ENCODE measurements around the gene ZFP57.

ZFP57 gene

DNA sequence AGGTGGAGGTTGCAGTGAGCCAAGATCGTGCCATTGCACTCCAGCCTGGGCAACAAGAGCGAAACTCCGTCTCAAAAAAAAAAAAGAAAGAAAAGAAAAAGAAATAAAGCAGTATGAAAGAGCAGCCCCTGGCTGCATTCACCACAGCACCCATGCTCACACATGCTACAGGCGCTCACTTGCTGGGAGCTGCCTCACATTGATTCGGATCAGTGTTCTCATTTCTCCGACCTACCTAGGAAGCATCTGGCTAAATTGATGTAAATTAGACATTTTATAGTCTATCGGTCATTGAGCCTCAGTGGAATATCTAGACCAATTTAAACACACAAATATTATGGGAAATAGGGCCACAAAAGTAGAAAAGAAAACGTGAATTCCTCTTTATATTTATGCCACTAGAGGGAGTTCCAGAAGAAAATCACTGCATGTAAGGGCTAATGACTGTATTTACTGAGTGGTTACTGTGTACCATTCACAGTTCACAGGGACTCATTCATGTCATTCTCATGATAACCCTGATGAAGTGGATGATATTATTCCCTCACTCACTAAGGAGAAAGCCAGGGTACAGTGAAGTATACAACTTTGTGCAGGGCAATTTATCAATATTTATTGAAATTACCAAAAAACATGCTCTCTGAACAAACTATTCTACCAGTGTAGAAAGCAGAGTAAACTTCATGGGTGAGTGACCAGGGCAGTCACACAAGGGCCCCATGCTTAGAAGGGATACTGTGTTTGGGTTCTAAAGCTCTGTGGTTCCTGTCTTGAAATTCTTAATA is 29.3 kb downstream of the ZFP57 start:
- DNase-seq, result no peak

DNA sequence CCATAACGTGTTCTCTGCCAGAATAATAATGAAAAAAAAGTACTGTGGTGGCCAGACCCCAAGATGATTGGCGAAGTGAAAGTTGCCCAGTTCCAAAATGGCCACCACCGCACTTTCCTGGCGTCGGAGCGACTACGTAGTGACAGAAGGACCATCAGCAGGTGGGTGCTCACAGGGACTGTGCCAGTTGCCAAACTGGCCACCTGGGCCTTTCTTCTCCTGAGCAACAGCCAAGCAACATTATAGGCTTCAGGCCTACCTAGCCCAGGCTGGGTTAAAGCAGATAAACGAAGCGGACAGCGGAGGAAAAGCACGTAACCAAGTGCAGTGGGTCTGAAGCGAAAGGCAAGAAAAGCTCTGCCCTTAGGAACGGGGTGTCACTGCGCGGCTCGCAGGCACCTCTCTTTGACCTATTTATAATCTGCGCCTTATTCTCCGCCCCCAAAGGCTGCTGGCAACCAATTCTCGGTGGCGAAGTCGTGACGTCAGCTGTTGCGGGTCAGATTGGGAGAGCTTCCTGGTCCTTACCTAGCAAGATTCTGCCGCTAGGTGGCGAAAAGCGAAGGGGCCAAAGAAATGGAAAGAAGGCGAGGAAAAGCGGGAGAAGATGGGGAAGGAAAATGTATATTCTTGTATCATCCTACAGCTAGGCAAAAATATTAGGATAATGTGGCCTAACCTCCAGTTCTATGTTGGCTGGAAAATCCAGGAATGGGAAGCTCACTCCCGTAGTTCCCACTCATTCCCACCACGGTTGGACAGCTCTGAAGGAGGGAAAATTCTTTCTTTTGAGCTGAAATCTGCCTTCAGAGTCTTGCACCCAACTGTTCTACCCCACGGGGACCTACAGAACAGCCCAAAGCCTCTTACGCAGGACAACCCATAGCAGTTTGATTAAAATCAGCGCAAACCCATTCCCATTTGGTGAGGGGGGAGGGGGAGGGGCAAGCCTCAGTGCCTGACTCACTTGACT is 31.0 kb downstream of the ZFP57 start:
- peak; percentile 99 for DNase-seq

DNA sequence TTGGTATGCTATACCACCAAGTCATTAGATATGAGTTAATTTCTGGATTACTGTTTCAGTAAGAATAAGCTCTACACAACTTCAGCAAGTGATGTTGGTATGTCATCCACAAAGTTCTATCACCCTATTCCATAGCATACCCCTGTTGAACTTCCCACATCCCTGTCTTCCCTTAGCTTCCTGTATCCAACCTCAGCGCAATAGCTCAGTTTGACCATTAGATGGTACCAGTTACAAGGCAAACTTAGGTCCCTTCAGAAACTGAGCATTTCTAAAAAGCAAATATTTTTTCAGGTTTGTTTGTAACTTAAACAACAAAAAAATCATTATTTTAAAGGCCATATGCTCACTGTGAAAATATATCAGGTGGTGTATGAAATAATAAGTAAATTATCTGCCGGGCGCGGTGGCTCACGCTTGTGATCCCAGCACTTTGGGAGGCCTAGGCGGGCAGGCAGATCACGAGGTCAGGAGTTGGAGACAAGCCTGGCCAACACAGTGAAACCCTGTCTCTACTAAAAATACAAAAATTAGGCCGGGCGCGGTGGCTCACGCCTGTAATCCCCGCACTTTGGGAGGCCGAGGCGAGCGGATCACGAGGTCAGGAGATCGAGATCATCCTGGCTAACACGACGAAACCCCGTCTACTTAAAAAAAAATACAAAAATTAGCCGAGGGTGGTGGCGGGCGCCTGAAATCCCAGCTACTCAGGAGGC is 32.9 kb downstream of the ZFP57 start:
- DNase-seq, result no peak

DNA sequence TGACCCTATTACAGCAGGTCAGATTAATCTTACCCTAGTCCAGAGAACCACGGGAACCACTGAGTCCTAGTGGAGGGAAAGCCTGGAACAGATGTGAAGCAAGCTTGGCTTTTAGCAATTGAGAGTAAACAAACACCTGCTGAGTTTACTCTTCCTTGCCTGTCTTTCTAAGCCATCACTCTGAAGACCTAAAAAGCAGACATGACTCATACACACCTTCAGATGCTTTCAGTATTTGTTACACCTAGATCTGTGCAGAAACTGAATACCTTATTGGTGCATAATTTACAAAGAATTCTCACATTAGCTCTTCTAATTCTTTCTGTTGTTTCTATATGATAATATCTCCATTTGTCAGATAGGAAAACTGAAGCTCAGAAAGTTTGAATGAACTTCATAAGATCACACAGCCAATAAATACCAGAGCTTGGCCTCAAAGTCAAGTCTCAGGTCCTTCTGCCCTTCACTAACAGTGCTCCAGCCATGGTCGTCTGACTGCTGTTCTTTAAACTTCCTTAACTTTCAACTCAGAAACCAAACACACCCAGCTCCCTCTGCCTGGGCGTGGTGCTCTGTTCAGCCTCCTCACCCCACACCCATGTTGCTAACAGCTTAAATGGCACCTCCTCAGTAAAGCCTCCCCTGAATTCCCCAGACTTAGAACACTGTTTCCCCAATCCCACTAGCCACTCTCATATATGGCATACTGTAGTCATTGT is 39.4 kb downstream of the ZFP57 start:
- peak; percentile 25 for DNase-seq

DNA sequence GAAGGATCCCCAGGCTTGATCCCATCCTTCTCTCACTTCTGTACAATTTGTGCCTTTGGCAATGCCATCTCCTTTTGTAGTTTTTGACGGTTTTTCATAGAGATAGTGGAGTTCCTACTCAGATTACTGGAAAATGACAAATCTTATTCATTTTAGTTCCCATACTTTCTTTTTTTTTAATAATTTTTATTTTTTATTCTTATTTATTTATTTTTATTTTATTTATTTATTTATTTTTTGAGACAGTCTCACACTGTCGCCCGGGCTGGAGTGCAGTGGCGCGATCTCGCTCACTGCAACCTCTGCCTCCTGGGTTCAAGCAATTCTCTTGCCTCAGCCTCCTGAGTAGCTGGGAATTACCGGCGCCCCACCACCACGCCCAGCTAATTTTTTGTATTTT is 43.7 kb downstream of the ZFP57 start:
- no peak for DNase-seq

DNA sequence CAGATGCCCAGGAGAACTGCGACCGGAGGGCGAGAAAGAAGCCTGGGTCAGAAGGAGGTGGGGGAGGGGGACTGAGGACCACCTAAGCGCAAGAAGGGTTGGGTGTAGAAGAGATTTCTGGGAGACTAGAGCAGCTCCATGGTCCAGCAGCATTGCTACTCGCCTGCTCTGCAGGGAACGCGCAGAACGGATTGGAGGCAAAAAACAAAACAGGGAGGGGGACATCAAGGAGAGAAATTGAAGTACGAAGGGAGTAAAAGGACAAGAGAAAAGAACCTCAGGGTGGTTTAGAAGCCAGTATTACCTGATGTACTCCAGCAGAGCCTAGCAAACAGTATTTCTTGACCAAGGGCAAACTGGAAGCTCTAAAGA is 47.4 kb downstream of the ZFP57 start:
- DNase-seq, result no peak

DNA sequence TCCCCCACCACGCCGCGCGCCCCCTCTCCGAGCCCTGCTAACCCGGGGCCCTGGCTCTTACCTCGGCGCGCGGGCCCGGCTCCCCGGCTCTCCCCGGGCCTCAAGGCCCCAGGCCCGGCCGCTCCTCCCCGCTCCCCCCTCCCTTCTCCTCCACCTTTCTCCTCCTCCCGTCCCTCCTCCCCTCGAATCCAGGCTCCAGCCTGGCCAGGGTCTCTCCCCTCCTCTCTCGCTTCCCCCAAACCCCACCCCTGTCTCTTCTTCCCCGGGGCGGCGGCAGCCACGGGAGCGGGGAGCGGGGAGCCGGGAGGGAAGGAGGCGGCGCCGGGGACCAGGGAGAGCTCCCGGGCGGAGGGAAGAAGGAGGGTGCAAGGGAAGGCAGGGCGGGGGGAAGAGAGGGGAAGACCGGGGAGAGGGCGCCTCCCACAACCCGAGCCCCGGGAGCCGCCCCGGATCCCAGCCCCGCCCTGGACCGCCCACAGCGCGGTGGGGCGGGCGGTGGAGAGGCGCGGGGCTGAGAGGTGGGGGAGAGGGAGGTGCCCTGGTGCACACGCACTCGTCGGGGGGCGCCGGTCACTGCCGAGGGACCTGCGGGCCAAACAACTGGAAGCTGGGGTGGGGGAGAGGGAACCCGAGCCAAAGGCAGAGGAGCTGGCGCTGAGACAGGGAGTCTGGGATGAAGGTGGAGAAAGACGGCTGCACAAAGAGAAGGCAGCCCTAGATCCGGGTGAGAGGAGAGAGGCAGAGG is 48.0 kb downstream of the ZFP57 start, which contains the start of gene GABBR1:
GABBR1 (minus strand) TSS at position 395 of the 745 bp plus-strand sequence. CDS start 798 bp downstream, outside the sequence.
- peak; percentile 85 for DNase-seq

DNA sequence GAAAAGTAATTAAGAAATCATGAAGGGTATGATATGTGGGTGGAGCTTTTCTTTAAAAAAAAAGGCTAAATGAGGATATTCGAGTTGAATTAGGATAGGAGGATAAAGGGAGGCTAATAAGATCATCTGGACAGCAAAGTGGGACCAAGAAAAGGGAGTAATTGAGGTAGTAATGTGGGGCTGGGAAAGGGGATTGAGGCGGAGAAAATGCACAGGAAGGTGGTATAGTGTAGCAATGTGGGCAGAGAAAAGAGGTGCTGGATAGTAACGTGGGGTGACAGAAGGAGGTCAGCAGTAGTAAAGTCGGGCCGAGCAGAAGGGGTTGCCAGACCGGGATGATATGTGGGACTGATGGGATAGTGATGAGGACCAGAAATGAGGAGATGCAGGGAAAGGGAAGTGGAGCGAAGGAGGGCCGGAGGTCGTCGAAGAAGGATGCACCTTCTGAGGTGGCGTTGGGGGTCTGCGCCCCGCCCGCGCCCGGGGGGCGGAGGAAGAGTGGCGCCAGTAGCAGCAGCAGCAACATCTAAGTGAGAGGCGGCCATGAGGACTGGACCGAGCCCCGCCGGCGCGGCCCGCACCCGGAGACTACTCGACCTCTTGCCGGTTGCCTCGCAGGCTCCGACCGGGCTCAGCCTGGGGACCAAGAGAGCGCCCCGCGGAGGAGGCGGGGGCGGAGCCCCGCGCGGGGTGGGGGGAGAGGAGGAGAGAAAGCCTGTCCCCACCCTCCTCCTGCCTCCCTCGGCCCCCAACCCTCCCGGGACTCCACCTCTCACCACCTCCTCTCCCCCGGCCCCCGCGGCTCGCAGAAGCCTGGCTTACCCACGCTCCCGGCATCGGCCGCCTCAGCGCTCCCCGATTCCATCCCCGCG is 48.9 kb downstream of the ZFP57 start:
- peak; percentile 68 for DNase-seq

DNA sequence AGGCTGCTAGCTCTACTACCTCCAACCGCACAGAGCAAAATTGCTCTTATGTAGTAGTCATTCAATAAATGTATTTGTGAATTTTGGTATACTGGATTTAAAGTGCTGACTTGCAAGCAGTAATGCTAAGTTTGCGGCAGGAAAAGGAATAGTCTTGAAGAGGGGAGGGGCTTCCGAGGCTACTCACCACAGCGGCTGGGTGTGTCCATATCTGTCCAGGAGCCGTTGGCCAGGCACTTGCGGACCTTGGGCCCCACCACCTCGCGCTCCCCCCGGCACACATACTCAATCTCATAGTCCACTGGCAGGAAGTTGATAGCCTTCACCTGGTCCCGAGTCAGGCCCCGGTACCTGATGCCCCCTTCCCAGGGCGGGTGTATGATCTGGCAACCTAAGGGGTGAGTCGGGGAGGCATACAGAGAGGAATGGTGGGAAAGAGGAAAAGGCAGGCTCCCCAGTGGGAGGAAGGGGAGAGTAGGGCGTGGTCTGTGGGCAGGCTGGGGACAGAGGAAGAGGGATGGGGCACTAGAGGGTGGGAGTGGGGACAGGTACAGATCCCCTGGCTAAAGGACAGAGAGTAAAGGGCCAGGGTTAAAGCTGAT is 49.6 kb downstream of the ZFP57 start:
- DNase-seq, result no peak

DNA sequence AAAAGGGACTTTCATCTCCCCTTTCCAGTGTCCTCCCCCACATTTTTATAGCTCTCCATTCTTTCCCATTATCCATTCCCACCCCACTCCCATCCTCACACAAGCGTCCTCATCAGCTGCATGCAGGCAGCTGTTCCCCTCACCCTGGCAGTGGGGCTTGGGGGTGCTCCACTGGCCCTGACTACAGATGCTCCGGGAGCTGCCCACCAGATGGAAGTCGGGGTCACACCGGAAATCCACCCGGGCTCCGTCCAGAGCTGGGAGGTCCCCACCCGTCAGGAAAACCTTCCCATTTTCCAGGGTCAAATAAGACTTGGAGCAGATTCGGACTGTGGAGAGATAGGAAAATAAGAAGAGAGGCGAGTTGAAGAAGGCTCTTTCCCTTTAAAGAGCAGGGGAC is 50.6 kb downstream of the ZFP57 start:
- no peak for DNase-seq

DNA sequence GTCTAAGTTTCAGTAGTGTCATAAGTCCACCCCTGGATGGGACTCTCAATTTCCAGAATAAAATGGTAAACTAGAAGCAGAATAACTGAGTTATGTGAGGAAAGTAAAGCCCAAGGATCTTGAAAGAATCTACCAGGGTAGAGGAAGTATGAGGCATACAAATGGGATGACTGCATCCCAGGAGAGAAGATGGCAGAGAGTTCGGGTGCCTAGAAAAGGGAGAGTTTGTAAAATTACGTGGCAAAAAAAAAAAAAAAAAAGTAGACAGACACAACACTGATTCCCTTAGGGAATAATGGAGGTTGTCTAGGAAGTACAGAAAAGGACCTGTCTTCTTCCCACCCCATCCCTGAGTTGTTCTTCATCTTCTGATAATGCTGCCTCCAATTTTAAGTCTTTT is 51.4 kb downstream of the ZFP57 start:
- no peak for DNase-seq

DNA sequence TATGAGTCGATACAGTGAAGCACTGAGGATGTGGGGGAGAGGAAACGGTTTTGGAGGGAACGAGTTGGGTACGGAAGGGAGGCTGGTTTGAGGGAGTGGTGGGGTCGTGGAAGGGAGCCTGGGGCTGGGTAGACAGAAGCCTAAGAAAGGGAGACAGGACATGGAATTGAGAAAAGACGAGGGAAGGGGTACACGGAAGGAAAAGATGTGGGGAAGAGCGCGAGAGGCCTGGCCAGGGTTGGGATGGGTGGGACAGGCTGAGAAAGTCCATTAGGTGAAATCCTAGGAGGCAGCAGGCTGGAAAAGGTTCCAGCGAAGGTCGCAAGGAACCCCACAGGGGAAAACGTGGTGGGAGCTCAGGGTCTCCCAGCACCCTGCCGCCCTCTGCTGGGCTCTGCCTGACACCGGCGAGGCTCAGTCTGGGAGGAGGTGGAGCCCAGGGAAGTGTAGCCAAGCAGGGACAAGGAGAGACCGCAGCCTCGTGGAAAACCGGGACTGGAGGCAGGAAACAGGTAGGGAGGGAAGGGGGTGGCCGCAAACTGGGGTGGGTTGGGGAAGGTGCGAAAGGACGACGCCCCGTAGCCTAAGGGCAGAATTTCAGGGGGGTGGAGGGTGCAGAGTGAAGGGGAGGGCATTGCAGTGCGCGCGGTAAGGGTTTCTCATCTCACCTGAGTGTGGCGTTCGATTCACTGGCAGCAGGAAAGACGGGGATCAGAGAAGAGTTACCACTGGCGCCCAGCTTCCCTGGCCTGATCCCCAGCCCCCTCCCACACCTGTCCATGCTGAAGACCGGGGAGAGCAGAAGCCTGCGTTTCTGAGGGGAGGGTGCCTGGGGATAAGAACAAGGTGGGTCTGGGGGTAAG is 52.3 kb downstream of the ZFP57 start:
- peak; percentile 74 for DNase-seq

DNA sequence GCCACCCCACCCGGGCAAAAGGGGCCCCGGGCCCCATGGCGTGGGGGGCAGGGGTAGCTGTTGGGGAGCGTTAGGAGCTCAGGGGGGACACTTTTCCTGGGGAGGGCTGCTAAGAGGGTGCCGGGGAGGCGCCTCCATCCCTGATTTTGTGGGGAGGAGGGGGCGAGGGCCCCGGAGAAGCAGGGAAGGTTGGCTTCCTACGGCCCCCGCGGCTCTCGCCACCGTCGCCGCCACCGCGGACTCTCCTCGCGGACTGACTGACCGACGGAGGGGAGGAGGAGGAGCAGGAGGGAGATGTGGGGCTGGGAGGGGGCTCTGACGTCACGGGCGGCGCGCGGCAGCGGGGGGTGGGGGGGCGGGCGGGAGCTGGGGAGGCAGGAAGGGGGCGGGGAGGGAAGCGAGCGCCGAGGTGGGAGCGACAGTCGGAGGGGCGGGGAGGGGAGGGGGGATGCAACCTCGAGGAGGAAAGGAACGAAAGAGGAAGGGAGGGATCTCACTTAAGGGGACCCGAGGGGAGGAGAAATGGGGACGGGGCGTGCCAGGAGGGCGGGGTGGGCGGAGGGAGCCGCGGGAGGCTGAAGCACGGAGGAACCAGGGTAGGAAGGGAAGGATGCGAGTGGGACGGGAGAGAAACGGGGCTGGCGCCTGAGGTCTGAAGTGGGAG is 53.1 kb downstream of the ZFP57 start:
- DNase-seq, result peak; percentile 72

DNA sequence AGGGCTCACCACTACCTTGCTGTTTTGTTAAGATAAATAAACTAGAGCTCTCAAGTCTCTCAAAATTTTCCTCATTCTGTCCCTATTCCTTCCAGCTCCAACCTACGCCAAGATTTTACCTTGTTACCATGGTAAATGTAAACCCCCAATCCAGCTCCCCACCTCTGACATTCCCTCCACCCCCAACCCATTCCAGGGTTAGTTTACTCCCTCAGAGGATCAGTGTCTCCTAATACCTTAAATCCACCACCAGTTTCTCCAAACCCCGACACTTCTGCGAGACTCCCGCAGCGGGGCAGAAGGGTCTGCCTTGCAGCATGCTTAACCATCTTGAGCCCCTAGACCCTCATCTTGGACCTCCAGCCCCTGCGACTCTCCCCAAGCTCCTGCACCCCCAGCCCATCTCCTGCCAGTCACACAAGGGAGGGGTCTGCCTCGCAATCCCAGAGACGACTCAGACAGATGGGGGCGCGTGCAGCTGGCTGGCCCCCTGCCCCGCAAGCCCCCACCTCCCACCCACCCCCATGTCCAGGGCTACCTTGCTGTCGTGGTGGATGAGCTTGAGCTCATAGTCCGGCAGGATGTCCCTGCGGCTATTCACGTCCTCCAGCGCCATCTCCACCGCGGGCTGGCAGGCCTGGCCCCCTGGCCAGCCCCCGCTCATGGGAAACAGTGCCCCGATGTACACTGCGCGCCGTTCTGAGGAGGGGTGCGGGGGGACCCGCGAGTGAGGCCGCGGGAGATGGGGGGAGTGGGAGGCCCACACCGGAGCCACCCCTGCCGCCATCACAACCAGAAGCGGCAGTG is 53.8 kb downstream of the ZFP57 start:
- DNase-seq, result no peak

DNA sequence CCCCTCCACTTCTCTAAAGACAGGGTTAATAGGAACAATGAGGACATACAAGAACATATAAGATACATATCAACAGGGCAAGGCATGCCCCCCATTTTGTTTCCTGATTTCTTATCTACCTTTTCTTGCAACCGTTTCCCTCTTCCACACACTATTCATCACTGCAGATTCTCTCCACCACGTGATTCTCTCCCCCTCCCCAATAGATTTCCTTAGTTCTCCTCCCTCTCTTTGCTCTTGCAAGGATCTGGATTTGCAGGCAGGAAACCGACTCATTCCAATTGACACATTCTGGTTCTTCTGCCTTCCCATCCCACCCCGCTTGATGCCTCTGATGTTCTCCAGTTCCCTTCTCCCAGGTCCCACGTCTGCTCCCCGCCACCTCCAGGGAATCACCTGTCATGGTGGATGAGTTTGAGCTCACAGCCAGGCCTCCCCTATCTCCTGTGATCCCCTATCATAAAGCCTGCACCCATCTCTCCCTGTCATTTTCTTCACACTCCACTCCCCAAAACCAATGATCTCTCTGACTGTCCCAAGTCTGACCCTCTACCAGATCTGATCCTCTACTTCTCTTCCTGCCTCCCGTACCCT is 55.5 kb downstream of the ZFP57 start:
- no peak for DNase-seq

DNA sequence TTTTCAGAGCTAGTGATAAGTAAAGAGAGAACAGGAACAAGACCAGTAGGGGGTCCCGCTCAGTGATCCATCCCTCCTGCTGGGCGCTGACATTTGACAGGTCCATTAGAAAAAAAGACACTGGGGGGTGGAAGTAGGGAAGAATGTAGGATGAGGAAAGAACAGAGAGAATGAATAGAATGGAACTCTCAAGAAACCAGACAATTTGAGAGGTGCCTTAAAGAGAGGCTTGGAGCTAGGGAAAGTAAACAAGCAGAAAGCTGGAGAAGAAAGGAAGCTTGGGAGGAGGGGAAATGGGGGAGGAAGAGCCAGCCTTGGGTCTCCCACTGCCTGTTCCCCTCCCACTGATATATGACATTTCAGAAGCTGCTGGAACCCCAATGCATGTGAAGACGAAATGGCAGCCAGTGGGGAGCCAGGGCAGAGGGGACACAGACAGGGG is 56.4 kb downstream of the ZFP57 start:
- DNase-seq, result no peak

Data from stimulated activated CD4-positive, alpha-beta T cell treated with anti-CD3 and anti-CD28 coated beads, Interleukin-15, amount 100 ng/mL, for 24 hours (primary cell).